Muscle of arm (tissue), 12 donors: ENCODE measurements around the gene MAN2B1. TPM values are rescaled to one million over a fixed set of nuclear protein-coding genes. Genes with fewer than 3 reads are reported as not detected.
"Not testable (repeated sequence)": the region's sequence is repeated elsewhere in the genome, so short reads cannot be mapped to it uniquely, and the experiment has no call there.

Experiments used
- DNase-seq: peaks from one replicate; pipeline ENCODE4 v3.0.0-alpha.2; 2013
- polyA plus RNA-seq, 12 donors: library from polyadenylated mRNA; unstranded; fragments of 120-200 nt; gene quantifications; one replicate each; pipeline ENCODE4 v1.2.1, GENCODE V29; 2013; ENCODE audit not compliant: insufficient read length in 12 of 12

The MAN2B1 gene
- polyA plus RNA-seq, 12 donors, result 21.6 to 53.9 (median 26.4) TPM; not detected in 1

DNA sequence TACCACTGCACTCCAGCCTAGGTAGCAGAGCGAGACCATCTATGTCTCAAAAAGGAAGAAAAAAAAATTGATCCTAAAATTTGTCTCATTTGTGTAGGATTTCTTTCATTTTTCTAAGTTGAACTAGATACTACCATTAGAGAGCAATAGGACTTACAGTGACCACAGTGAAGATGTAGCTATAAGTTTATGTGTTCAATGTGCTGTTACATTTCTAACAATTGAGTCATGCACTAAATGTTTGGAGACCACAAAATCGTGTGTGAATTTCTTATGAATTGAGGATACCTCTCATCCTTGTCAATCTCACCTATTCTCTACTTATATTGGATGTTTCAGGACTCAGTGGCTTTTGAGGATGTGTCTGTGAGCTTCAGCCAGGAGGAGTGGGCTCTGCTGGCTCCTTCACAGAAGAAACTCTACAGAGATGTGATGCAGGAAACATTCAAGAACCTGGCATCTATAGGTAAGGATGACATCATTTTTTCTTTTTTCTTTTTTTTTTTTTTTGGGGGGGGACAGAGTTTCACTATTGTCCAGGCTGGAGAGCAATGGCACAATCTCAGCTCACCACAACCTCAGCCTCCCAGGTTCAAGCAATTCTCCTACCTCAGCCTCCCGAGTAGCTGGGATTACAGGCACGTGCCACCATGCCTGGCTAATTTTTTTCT lies 43.0 kb downstream of the MAN2B1 start:
- DNase-seq, result no peak

DNA sequence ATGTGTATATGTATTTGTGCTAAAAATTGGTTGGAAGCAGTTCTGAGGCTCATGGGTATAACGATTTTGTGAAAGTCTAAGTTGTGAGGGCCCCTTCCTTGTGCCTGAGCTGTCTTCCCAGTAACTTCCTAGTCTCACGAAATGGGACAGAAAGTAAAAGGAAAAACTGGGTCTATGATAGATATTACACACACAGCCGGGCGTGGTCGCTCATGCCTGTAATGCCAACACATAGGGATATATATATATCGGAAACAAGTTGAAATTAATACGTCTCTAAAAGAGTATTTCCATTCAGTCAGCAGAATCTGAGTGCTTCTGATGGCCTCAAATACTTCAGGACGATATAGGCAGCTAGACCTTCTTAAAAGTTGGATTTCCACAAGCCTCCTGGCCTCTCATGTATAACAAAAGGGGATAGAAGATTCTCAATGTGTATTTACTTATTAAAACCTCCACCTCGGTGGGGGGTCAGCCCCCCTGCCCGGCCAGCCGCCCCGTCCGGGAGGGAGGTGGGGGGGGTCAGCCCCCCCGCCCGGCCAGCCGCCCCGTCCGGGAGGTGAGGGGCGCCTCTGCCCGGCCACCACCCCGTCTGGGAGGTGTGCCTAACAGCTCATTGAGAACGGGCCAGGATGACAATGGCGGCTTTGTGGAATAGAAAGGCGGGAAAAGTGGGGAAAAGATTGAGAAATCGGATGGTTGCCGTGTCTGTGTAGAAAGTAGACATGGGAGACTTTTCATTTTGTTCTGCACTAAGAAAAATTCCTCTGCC lies 45.1 kb downstream of the MAN2B1 start:
- not testable (repeated sequence) for DNase-seq

DNA sequence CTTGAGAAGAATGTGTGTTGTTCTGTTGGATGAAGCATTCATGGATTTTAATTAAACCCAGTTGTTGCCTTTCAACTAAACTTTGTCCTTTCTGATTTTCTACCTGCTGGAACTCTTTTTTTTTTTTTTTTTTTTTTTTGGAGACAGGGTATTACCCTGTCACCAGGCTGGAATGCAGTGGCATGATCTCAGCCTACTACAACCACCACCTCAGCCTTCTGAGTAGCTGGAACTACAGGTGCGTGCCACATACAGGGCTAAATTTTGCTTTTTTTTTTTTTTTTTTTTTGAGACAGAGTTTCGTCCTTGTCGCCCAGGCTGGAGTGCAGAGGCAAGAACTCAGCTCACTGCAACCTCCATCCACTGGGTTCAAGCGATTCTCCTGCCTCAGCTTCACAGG lies 48.9 kb downstream of the MAN2B1 start:
- DNase-seq, result no peak

DNA sequence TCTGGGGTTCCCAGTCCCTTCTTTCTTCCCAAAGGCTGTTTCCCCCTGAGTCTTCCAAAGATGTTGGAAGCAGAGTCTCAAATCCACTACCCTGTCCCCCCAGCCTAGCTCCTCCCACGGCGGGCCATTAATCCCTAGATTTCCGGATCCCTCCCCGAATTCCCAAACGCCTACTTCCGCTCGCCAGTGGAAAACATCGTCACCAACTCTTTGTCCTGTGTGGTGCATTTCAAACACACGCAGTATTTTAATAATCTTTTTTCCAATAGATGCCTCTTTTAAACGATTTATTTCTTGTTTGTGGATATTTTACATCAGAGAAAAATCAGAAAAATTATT lies 55.2 kb downstream of the MAN2B1 start:
- peak; percentile 84 for DNase-seq

DNA sequence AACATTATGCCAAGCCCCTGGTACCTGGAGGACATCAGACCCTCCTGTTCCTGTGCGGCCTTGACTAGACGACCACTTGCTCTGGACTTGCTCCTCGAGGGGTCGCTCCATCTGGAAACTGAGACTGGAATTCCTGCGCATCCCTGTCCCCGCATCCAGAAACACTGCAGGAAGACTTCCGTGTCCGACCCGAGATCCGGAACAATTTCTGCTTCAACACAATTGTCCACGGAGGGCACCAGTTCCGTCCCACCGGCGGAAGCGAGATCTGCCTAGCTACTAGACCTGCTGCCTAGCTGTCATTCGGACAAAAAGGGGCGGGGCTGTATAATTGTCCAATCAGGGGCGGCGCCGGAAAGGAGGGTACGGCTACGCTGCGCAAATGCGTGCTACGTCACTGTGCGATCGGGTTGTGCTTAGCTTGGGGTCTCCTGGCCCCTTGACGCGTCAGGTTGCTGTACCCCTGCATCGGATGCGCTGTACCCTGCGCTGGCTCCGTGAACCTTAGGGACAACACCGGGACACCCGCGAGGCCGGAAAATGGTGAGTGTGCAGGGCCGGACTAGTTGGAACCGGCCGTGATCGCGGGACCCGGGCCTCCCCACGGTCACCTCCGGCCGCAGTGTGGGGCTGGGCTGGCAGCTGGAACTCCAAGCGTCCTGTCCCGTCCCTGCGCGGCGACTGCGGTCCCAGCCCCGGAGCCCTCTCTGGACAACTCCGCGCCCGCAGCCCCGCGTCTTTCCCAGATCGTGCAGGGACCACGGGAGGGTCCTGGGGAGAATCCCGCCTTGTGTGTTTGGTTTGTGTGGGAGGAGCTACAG lies 55.8 kb downstream of the MAN2B1 start, which contains the start of the genes ZNF490 and ZNF791:
ZNF490 (minus strand) TSS at position 274 of the 821 bp plus-strand sequence; CDS start at position 141, 133 bp downstream.
ZNF791 (plus strand) TSS at position 381 of the 821 bp plus-strand sequence; CDS start at position 541, 160 bp downstream.
- DNase-seq, result peak; percentile 98

DNA sequence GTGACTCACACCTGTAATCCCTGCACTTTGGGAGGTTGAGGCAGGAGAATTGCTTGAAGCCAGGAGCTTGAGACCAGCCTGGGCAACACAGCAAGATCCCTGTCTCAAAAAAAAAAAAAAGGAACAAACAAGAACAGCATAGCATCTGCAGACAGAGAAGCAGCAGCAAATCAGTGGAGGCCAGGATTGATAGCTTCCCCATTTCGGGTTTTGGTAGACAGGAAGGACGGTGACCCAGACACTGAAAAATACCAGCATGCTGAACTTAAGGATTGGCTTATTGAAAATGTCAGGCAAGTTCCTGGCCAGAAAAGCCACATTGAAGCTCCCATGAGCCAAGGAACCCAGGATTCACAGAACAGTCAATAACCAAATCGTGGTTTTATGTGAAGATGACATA lies 58.9 kb downstream of the MAN2B1 start:
- no peak for DNase-seq

DNA sequence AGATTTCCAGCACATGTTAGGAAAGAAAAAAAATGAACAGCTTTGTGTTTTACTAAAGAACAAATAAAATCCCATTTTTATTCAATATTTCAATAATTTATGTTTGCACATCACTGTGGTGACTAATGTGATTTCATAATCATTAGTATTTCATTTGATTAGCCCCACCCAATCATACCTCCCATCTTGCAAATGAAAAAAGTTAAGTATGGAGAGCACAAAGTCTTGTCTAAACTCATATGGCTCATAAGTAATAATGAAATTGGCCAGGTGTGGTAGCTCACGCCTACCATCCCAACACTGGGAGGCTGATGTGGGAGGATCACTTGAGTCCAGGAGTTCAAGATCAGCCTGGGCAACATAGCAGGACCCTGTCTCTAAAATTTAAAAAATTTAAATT lies 59.7 kb downstream of the MAN2B1 start:
- no peak for DNase-seq

DNA sequence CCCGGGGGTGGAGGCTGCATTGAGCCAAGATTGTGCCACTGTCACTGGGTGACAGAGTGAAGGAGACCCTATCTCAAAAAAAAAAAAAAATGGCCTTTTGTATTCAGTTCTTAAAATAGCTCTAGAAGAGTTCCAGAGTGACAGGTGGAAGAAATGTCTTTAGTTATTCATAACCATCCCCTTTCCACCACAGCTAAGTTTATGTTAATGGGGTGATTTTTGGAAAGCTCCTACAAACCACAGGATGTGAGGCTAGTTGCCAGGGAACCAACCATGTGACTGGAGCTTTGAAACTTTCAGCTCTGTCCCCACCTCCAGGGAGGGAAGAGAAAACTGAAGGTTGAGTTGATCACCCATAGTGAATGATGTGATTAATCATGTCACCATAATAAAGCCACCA lies 62.8 kb downstream of the MAN2B1 start:
- no peak for DNase-seq

DNA sequence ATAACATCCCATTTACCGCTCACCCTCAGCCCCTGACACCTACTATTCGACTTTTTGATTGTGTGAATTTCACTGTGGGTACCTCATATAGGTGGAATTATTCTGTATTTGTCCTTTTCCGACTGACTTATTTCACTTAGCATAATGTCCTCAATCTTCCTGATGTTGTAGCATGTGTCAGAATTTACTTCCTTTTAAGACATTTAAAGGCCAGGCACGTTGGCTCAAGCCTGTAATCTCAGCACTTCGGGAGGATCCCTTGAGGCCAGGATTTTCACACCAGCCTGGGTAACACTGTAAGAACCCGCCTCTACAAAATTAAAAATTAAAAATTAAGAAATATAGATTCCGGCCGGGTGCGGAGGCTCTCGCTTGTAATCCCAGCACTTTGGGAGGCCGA lies 68.9 kb downstream of the MAN2B1 start:
- no peak for DNase-seq

DNA sequence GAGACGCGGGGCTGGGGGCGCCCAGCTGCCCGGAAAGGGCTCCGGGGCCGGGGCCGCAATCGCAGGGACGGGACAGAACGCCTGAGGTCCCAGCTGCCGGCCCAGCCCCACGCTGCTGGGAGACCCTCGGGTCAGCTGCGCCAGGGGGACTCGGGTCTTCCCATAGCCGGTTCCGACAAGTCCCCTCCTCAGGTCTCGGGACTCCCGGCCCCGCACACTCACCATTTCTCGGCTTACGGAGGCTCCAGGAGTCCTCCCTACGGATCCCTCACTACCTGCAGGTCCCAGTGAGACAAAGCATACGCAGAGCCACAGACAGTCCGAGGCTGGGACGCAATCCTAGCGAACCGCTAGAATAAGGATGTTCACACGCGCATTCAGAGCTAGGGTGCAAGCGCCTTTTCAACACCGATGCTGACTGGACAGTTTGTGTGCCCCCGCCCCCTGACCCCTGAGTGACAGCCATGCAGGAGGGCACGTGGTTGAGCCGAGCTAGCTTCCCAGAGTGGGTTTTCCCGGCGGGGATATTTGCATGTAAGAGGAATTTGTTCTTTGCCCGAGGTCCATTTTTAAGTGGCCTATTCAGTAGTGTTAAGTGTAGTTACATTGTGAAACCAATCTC lies 69.5 kb downstream of the MAN2B1 start:
- DNase-seq, result no peak

Other genes with a start within 250 kb of the MAN2B1 start
- 1 to 10 TPM in 11 of 12 donors, not detected in 1; 2.9 to 5.5 (median 4.1) TPM for gene ZNF443, start 225.7 kb downstream of the MAN2B1 start, polyA plus RNA-seq
- gene ZNF709, start 181.9 kb downstream of the MAN2B1 start, polyA plus RNA-seq, result 1 to 10 TPM in 10 of 12 donors, not detected in 2; 2.3 to 4.8 (median 3.3) TPM
- gene ZNF564, start 115.3 kb downstream of the MAN2B1 start, polyA plus RNA-seq, result 1 to 10 TPM in 11 of 12 donors, not detected in 1; 4.2 to 7.1 (median 5.8) TPM
- 1 to 10 TPM in 11 of 12 donors, not detected in 1; 2.1 to 4.9 (median 3.2) TPM for gene ZNF490, start 55.9 kb downstream of the MAN2B1 start, polyA plus RNA-seq
- gene ZNF791, start 55.8 kb downstream of the MAN2B1 start, polyA plus RNA-seq, result 10 to 100 TPM; 11.9 to 92.2 (median 13.7) TPM
- 10 to 100 TPM in 5 of 12 donors, 1 to 10 TPM in 6, not detected in 1; 6.7 to 16.7 (median 9.9) TPM for gene WDR83, start 65 bp upstream of the MAN2B1 start, polyA plus RNA-seq
- 10 to 100 TPM in 11 of 12 donors, not detected in 1; 51.6 to 79.8 (median 62.6) TPM for gene DHPS, start 15.1 kb upstream of the MAN2B1 start, polyA plus RNA-seq
- gene GNG14, start 21.3 kb upstream of the MAN2B1 start, polyA plus RNA-seq, result under 1 TPM in 2 of 12 donors, not detected in 10; 0.46 to 0.98 TPM
- 1 to 10 TPM in 11 of 12 donors, not detected in 1; 2.4 to 6.3 (median 3.5) TPM for gene FBXW9, start 29.9 kb upstream of the MAN2B1 start, polyA plus RNA-seq
- gene TNPO2, start 57.2 kb upstream of the MAN2B1 start, polyA plus RNA-seq, result 10 to 100 TPM in 11 of 12 donors, not detected in 1; 37.4 to 93.0 (median 51.3) TPM
- 100 to 1,000 TPM in 11 of 12 donors, not detected in 1; 130 to 438 (median 158) TPM for gene TRIR, start 67.9 kb upstream of the MAN2B1 start, polyA plus RNA-seq
- 10 to 100 TPM in 11 of 12 donors, not detected in 1; 36.1 to 51.0 (median 40.6) TPM for gene GET3, start 70.8 kb upstream of the MAN2B1 start, polyA plus RNA-seq
- gene BEST2, start 85.0 kb upstream of the MAN2B1 start, polyA plus RNA-seq, result under 1 TPM in 4 of 12 donors, not detected in 8; 0.08 to 0.14 (median 0.11) TPM
- 10 to 100 TPM in 11 of 12 donors, not detected in 1; 12.4 to 78.3 (median 24.2) TPM for gene HOOK2, start 108.8 kb upstream of the MAN2B1 start, polyA plus RNA-seq
- gene JUNB, start 124.7 kb upstream of the MAN2B1 start, polyA plus RNA-seq, result 100 to 1,000 TPM in 2 of 12 donors, 10 to 100 TPM in 9, not detected in 1; 18.0 to 187 (median 38.3) TPM
- 100 to 1,000 TPM in 11 of 12 donors, not detected in 1; 124 to 185 (median 148) TPM for gene PRDX2, start 135.1 kb upstream of the MAN2B1 start, polyA plus RNA-seq
- gene THSD8, start 135.3 kb upstream of the MAN2B1 start, polyA plus RNA-seq, result 1 to 10 TPM in 10 of 12 donors, not detected in 2; 1.4 to 7.1 (median 4.2) TPM
- gene RNASEH2A, start 139.8 kb upstream of the MAN2B1 start, polyA plus RNA-seq, result 10 to 100 TPM in 10 of 12 donors, not detected in 2; 13.3 to 25.6 (median 17.6) TPM
- gene RTBDN, start 167.8 kb upstream of the MAN2B1 start, polyA plus RNA-seq, result under 1 TPM in 1 of 12 donors, not detected in 11; 0.16 TPM
- gene MAST1, start 171.8 kb upstream of the MAN2B1 start, polyA plus RNA-seq, result 10 to 100 TPM in 1 of 12 donors, under 1 TPM in 10, not detected in 1; 0.16 to 12.0 (median 0.62) TPM
- gene DNASE2, start 214.7 kb upstream of the MAN2B1 start, polyA plus RNA-seq, result 10 to 100 TPM in 4 of 12 donors, 1 to 10 TPM in 7, not detected in 1; 6.4 to 18.1 (median 8.6) TPM
- 1 to 10 TPM in 1 of 12 donors, under 1 TPM in 9, not detected in 2; 0.15 to 2.8 (median 0.43) TPM for gene KLF1, start 220.5 kb upstream of the MAN2B1 start, polyA plus RNA-seq
- gene GCDH, start 224.4 kb upstream of the MAN2B1 start, polyA plus RNA-seq, result 10 to 100 TPM in 11 of 12 donors, not detected in 1; 15.0 to 33.8 (median 25.4) TPM